ENCODE measurements around the gene GLDC.

GRCh38 chr9:6567140-6567591 is 78.4 kb downstream of the GLDC start:
- TF ChIP-seq TAF1 (IDR thresholded peaks at IDR 0.05; ENCODE audit: borderline replicate concordance, insufficient read depth, low read length) (no peak), POLR2AphosphoS5 (IDR thresholded peaks at IDR 0.05; ENCODE audit: low read depth, low read length) (no peak), SIN3A (IDR thresholded peaks at IDR 0.05; ENCODE audit: borderline replicate concordance, insufficient read depth, low read length) (no peak)
